ENCODE data around the gene ATOX1.
A peak's percentile ranks its signal among the peaks of the same experiment; 100 is the strongest.

ATOX1 gene

DNA sequence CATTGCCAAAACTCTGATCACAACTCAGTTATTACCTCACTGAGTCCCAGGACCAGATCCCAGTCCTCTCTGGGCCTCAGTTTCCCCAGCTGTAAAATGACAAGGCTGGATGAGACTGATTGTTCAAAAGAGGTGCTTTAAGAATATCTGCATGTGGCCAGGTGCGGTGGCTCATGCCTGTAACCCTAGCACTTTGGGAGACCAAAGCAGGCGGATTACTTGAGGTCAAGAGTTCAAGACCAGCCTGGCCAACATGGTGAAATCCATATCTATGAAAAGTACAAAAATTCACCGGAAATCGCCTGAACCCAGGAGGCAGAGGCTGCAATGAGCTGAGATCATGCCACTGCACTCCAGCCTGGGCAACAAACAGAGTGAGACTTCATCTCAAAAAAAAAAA lies 8.3 kb downstream of the ATOX1 start:
- Histone ChIP-seq H3K27me3 (ENCODE audit: insufficient read depth, low read length) (no peaks in the 10 kb centered on the region), H3K27ac (ENCODE audit: low read depth, low read length) (no peak overlapping the region), H3K79me1 (ENCODE audit: low read length) (no peaks in the 10 kb centered on the region), H3K9me3 (ENCODE audit: insufficient read depth, low read depth, low read length) (no peaks in the 10 kb centered on the region), H3K23ac (ENCODE audit: low read length) (no peak overlapping the region), H2AK5ac (ENCODE audit: low read length) (no peak overlapping the region), H3K36me3 (ENCODE audit: control insufficient read depth in 1 of 2, insufficient read depth in 2 of 2, low read length in 2 of 2) (peaks cover 10 to 11% of the 10 kb centered on the region in 2 experiments), H3K4me3 (ENCODE audit: low read depth, low read length) (no peak overlapping the region), H3K4me1 (ENCODE audit: control insufficient read depth in 1 of 2, insufficient read depth in 2 of 2, low read length in 2 of 2) (no peaks in the 10 kb centered on the region), H4K8ac (ENCODE audit: low read depth, low read length) (no peak overlapping the region), H3K4me2 (ENCODE audit: low read length) (no peak overlapping the region), H4K12ac (ENCODE audit: low read depth, low read length) (no peak overlapping the region), H3K18ac (ENCODE audit: low read length) (no peak overlapping the region), H3K14ac (ENCODE audit: low read length) (no peak overlapping the region), H2BK12ac (ENCODE audit: low read length) (no peak overlapping the region), H2AFZ (ENCODE audit: insufficient read depth, low read length, poor library complexity) (no peak overlapping the region), H3K79me2 (ENCODE audit: control insufficient read depth, insufficient read depth, low read length, poor library complexity) (no peaks in the 10 kb centered on the region), H2BK5ac (ENCODE audit: low read depth, low read length, poor library complexity) (no peak overlapping the region), H2BK120ac (ENCODE audit: insufficient read depth, low read length, poor library complexity) (no peak overlapping the region), H3K9ac (ENCODE audit: low read length) (no peak overlapping the region), H4K91ac (ENCODE audit: low read depth, low read length) (no peak overlapping the region), H3K4ac (ENCODE audit: low read depth, low read length) (no peak overlapping the region)
- no peak for DNase-seq
- WGBS (ENCODE audit: extremely low coverage, insufficient coverage, insufficient read length): no CpG with 5 or more reads among the region's 4 CpGs

DNA sequence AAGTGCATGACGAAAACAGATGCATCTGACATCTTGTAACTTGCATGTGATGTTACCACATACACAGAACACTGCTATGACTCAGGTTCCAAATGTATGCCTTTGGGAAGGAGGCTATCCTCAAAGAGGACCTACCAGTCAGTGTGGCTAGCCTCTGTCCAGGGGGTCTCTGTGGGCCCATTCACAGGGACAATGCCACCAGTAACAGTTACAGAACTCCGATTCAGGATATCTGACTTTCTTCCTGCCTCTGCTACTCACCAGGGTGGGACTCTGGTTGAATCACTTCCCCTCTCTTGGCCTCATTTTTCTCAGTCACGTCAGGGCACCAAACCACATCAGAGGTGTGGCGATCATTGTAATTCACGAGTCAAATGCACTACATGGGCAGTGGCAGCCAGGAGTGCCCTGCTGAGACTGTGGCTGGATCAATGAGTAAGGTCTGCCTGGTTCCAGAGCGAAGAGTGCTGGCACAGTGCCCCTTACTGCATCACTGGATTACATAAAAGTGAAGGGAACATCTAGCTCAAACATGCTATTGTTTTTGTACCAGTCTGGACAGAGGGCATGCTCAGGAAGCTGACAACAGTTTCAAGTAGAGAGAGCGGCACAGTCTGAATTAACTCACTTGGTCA lies 13.2 kb downstream of the ATOX1 start:
- H3K23ac ChIP-seq (ENCODE audit: low read length): no peak overlapping the region
- DNase-seq: peak; percentile 30 to 36
- no peak overlapping the region for H4K8ac ChIP-seq (ENCODE audit: low read depth, low read length)
- H3K9ac ChIP-seq (ENCODE audit: low read length): no peak overlapping the region
- no peak overlapping the region for H3K4me3 ChIP-seq (ENCODE audit: low read depth, low read length)
- peaks cover 8% of the 10 kb centered on the region for H3K79me1 ChIP-seq (ENCODE audit: low read length)
- H3K14ac ChIP-seq (ENCODE audit: low read length): no peak overlapping the region
- no peak overlapping the region for H2AK5ac ChIP-seq (ENCODE audit: low read length)
- H4K91ac ChIP-seq (ENCODE audit: low read depth, low read length): no peak overlapping the region
- no peak overlapping the region for H2AFZ ChIP-seq (ENCODE audit: insufficient read depth, low read length, poor library complexity)
- no peaks in the 10 kb centered on the region for H3K9me3 ChIP-seq (ENCODE audit: insufficient read depth, low read depth, low read length)
- no peak overlapping the region for H4K12ac ChIP-seq (ENCODE audit: low read depth, low read length)
- peaks cover 6 to 8% of the 10 kb centered on the region in 2 experiments for H3K4me1 ChIP-seq (ENCODE audit: control insufficient read depth in 1 of 2, insufficient read depth in 2 of 2, low read length in 2 of 2)
- no peak overlapping the region for H2BK120ac ChIP-seq (ENCODE audit: insufficient read depth, low read length, poor library complexity)
- no peak overlapping the region for H2BK5ac ChIP-seq (ENCODE audit: low read depth, low read length, poor library complexity)
- no peak overlapping the region for H3K27ac ChIP-seq (ENCODE audit: low read depth, low read length)
- no peak overlapping the region for H3K4me2 ChIP-seq (ENCODE audit: low read length)
- H3K27me3 ChIP-seq (ENCODE audit: insufficient read depth, low read length): no peaks in the 10 kb centered on the region
- no peak overlapping the region for H3K4ac ChIP-seq (ENCODE audit: low read depth, low read length)
- H3K36me3 ChIP-seq (ENCODE audit: control insufficient read depth in 1 of 2, insufficient read depth in 2 of 2, low read length in 2 of 2): peaks cover 11 to 16% of the 10 kb centered on the region in 2 experiments
- no CpG with 5 or more reads among the region's 7 CpGs for WGBS (ENCODE audit: extremely low coverage, insufficient coverage, insufficient read length)
- no peaks in the 10 kb centered on the region for H3K79me2 ChIP-seq (ENCODE audit: control insufficient read depth, insufficient read depth, low read length, poor library complexity)
- H2BK12ac ChIP-seq (ENCODE audit: low read length): no peak overlapping the region
- H3K18ac ChIP-seq (ENCODE audit: low read length): no peak overlapping the region

DNA sequence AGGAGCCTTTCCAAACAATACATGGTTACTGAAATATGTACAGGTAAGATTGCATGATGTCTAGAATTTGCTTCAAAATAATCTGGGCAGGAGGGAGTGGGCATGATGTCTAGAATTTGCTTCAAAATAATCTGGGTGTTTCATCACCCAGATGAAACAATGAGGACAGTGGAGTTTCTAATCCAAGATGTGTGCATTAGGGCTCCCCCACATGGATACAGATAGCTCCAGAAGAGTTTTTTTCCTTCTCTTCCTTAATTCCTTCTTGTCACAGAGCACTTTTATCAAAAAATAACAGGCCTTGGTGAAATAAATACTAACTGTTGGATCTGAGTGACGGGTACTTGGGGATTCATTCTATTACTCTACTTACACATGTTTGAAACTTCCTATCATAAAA lies 14.9 kb downstream of the ATOX1 start:
- Histone ChIP-seq H3K27ac (ENCODE audit: low read depth, low read length) (no peak overlapping the region), H2AFZ (ENCODE audit: insufficient read depth, low read length, poor library complexity) (no peak overlapping the region), H2BK5ac (ENCODE audit: low read depth, low read length, poor library complexity) (no peak overlapping the region), H4K12ac (ENCODE audit: low read depth, low read length) (no peak overlapping the region), H2BK120ac (ENCODE audit: insufficient read depth, low read length, poor library complexity) (no peak overlapping the region), H3K14ac (ENCODE audit: low read length) (no peak overlapping the region), H3K23ac (ENCODE audit: low read length) (no peak overlapping the region), H3K18ac (ENCODE audit: low read length) (no peak overlapping the region), H3K4ac (ENCODE audit: low read depth, low read length) (no peak overlapping the region), H3K9me3 (ENCODE audit: insufficient read depth, low read depth, low read length) (no peaks in the 10 kb centered on the region), H3K9ac (ENCODE audit: low read length) (no peak overlapping the region), H3K27me3 (ENCODE audit: insufficient read depth, low read length) (no peaks in the 10 kb centered on the region), H3K4me3 (ENCODE audit: low read depth, low read length) (no peak overlapping the region), H2AK5ac (ENCODE audit: low read length) (no peak overlapping the region), H3K4me2 (ENCODE audit: low read length) (no peak overlapping the region), H3K36me3 (ENCODE audit: control insufficient read depth in 1 of 2, insufficient read depth in 2 of 2, low read length in 2 of 2) (peaks cover 11 to 16% of the 10 kb centered on the region in 2 experiments), H3K79me2 (ENCODE audit: control insufficient read depth, insufficient read depth, low read length, poor library complexity) (no peaks in the 10 kb centered on the region), H4K8ac (ENCODE audit: low read depth, low read length) (no peak overlapping the region), H4K91ac (ENCODE audit: low read depth, low read length) (no peak overlapping the region), H3K4me1 (ENCODE audit: control insufficient read depth in 1 of 2, insufficient read depth in 2 of 2, low read length in 2 of 2) (peaks cover 14 to 16% of the 10 kb centered on the region in 2 experiments), H2BK12ac (ENCODE audit: low read length) (no peak overlapping the region), H3K79me1 (ENCODE audit: low read length) (peaks cover 9% of the 10 kb centered on the region)
- WGBS (ENCODE audit: extremely low coverage, insufficient coverage, insufficient read length): no CpG with 5 or more reads among the region's 1 CpG
- DNase-seq: no peak

GRCh38 chr5:151742870-151743294 lies 15.5 kb downstream of the ATOX1 start:
- Histone ChIP-seq H4K8ac (ENCODE audit: low read depth, low read length) (no peak overlapping the region), H3K4ac (ENCODE audit: low read depth, low read length) (no peak overlapping the region), H2BK120ac (ENCODE audit: insufficient read depth, low read length, poor library complexity) (no peak overlapping the region), H3K27me3 (ENCODE audit: insufficient read depth, low read length) (no peaks in the 10 kb centered on the region), H4K12ac (ENCODE audit: low read depth, low read length) (no peak overlapping the region), H3K14ac (ENCODE audit: low read length) (no peak overlapping the region), H2BK12ac (ENCODE audit: low read length) (no peak overlapping the region), H3K4me3 (ENCODE audit: low read depth, low read length) (no peak overlapping the region), H3K27ac (ENCODE audit: low read depth, low read length) (no peak overlapping the region), H3K79me2 (ENCODE audit: control insufficient read depth, insufficient read depth, low read length, poor library complexity) (no peaks in the 10 kb centered on the region), H3K79me1 (ENCODE audit: low read length) (peaks cover 9% of the 10 kb centered on the region), H3K23ac (ENCODE audit: low read length) (no peak overlapping the region), H3K18ac (ENCODE audit: low read length) (no peak overlapping the region), H3K9me3 (ENCODE audit: insufficient read depth, low read depth, low read length) (no peaks in the 10 kb centered on the region), H3K4me1 (ENCODE audit: control insufficient read depth in 1 of 2, insufficient read depth in 2 of 2, low read length in 2 of 2) (peaks cover 14 to 16% of the 10 kb centered on the region in 2 experiments), H2AFZ (ENCODE audit: insufficient read depth, low read length, poor library complexity) (no peak overlapping the region), H3K9ac (ENCODE audit: low read length) (no peak overlapping the region), H4K91ac (ENCODE audit: low read depth, low read length) (no peak overlapping the region), H3K36me3 (ENCODE audit: control insufficient read depth in 1 of 2, insufficient read depth in 2 of 2, low read length in 2 of 2) (peaks cover 8 to 16% of the 10 kb centered on the region in 2 experiments), H2BK5ac (ENCODE audit: low read depth, low read length, poor library complexity) (no peak overlapping the region), H2AK5ac (ENCODE audit: low read length) (no peak overlapping the region), H3K4me2 (ENCODE audit: low read length) (no peak overlapping the region)
- no CpG with 5 or more reads among the region's 7 CpGs for WGBS (ENCODE audit: extremely low coverage, insufficient coverage, insufficient read length)
- peak; percentile 24 to 74 for DNase-seq

All from trophoblast cell (in vitro differentiated cells and primary cell).